Measurements from ENCODE around the gene HPDL.

HPDL gene

DNA sequence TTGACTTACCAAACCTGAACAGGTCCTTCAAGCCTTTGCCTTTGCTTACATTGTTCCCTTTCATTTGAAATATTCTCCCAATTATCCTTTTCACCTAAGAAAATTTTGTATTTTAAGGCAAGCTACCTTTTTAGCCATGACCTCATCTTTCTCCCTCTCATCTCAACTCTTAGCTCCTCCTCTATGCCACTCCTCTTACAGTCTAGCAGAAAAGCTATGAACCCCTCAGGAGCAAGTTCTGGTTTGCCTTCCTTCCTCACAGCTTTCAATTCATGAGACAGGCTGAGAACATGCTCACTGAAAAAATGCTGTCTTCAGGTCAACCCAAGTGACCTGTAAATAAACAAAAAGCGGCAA, 21.9 kb downstream of the HPDL start:
- intact Hi-C loops (cut with DNase I; ENCODE audit: low total_unique reads) = loop anchor here (10.0 kb wide), 1 partner anchor 216 kb away; no protein-coding TSS in a partner anchor
- Histone ChIP-seq H3K27me3 (no peaks in the 10 kb centered on the region), H3K4me1 (peaks cover 0 to 21% (median 17%) of the 10 kb centered on the region in 4 donors), H3K4me3 (no peak overlapping the region), H3K27ac (peak overlapping the region; percentile 18 to 52), H3K36me3 (peaks cover 18 to 30% (median 24%) of the 10 kb centered on the region in 3 donors), H3K9me3 (no peaks in the 10 kb centered on the region)
- no peak for DNase-seq
- TF ChIP-seq, protein P1, sequence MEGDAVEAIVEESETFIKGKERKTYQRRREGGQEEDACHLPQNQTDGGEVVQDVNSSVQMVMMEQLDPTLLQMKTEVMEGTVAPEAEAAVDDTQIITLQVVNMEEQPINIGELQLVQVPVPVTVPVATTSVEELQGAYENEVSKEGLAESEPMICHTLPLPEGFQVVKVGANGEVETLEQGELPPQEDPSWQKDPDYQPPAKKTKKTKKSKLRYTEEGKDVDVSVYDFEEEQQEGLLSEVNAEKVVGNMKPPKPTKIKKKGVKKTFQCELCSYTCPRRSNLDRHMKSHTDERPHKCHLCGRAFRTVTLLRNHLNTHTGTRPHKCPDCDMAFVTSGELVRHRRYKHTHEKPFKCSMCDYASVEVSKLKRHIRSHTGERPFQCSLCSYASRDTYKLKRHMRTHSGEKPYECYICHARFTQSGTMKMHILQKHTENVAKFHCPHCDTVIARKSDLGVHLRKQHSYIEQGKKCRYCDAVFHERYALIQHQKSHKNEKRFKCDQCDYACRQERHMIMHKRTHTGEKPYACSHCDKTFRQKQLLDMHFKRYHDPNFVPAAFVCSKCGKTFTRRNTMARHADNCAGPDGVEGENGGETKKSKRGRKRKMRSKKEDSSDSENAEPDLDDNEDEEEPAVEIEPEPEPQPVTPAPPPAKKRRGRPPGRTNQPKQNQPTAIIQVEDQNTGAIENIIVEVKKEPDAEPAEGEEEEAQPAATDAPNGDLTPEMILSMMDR (IDR thresholded peaks at IDR 0.05) = no peak

GRCh38 chr1:45348966-45349677, 22.4 kb downstream of the HPDL start:
- H3K9me3 ChIP-seq = no peaks in the 10 kb centered on the region
- H3K4me3 ChIP-seq = no peak overlapping the region
- H3K36me3 ChIP-seq = peaks cover 13 to 25% (median 19%) of the 10 kb centered on the region in 3 donors
- H3K4me1 ChIP-seq = peaks cover 0 to 21% (median 17%) of the 10 kb centered on the region in 4 donors
- intact Hi-C loops (cut with DNase I; ENCODE audit: low total_unique reads) = loop anchor here (10.0 kb wide), 1 partner anchor 216 kb away; no protein-coding TSS in a partner anchor
- TF ChIP-seq, protein P1 (IDR thresholded peaks at IDR 0.05) = no peak
- no peak for DNase-seq
- no peaks in the 10 kb centered on the region for H3K27me3 ChIP-seq
- H3K27ac ChIP-seq = peak overlapping the region; percentile 18 to 52

DNA sequence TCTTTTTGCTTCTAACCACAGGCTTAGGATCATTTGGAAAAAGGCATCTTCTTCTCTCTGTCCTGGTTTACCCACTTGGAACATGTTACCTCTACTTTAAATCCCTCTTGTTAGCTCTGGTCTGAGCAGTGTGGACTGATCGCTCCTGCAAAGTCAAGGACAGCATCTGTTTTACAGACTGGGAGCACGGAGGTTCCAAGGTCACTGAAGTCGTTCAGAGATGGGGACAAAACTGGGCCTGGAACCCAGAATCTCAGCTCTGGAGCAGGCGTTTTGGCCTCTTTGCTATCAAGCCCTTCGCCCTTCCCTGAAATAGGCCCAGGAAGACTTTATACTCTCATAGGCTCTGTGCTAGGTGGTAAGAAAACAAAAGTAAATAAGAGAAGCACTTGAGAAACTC, 24.8 kb downstream of the HPDL start:
- Histone ChIP-seq H3K4me1 (peaks cover 0 to 21% (median 17%) of the 10 kb centered on the region in 4 donors), H3K27me3 (no peaks in the 10 kb centered on the region), H3K4me3 (no peak overlapping the region), H3K27ac (no peak overlapping the region), H3K9me3 (no peaks in the 10 kb centered on the region), H3K36me3 (peaks cover 0 to 4% (median 0%) of the 10 kb centered on the region in 3 donors)
- intact Hi-C loops (cut with DNase I; ENCODE audit: low total_unique reads) = no loop called here
- TF ChIP-seq, protein P1 (IDR thresholded peaks at IDR 0.05) = no peak
- no peak for DNase-seq

DNA sequence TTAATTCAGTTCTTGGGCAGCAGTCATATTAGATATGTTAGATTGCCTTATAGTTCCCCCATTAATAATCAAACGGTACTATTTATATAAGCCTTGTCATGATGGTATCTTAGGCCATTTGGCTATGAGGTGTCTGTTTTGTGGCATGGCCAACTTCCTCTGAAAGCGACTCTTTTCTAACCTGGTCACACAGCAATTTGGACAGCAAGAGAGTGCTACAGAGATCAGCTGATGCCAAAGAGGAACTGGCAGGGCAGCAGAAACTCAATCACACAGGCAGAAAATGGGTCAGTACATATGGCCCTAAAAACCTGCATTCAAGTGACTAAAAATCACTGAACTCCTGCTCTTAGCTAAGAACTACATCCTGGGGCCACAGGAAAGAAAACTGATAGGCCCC, 27.0 kb downstream of the HPDL start:
- no peak overlapping the region for H3K27ac ChIP-seq
- no peaks in the 10 kb centered on the region for H3K9me3 ChIP-seq
- intact Hi-C loops (cut with DNase I; ENCODE audit: low total_unique reads) = no loop called here

GRCh38 chr1:45354838-45355237, 28.1 kb downstream of the HPDL start:
- intact Hi-C loops (cut with DNase I; ENCODE audit: low total_unique reads) = no loop called here
- Histone ChIP-seq H3K36me3 (no peaks in the 10 kb centered on the region), H3K27me3 (no peaks in the 10 kb centered on the region), H3K4me1 (no peaks in the 10 kb centered on the region), H3K27ac (no peak overlapping the region), H3K9me3 (no peaks in the 10 kb centered on the region), H3K4me3 (no peak overlapping the region)
- TF ChIP-seq, protein P1 (IDR thresholded peaks at IDR 0.05) = no peak
- no peak for DNase-seq

More for the DNA sequence above, 27.0 kb downstream of the HPDL start:
- no peaks in the 10 kb centered on the region for H3K27me3 ChIP-seq
- TF ChIP-seq, protein P1 (IDR thresholded peaks at IDR 0.05) = no peak
- H3K36me3 ChIP-seq = no peaks in the 10 kb centered on the region
- H3K4me3 ChIP-seq = no peak overlapping the region
- H3K4me1 ChIP-seq = peaks cover 0 to 11% (median 6%) of the 10 kb centered on the region in 4 donors
- DNase-seq = no peak
